ENCODE results near the gene DOLK. TPM values are rescaled to one million over a fixed set of nuclear protein-coding genes. Genes with fewer than 3 reads are reported as not detected.
"Not testable (repeated sequence)": the region's sequence is repeated elsewhere in the genome, so short reads cannot be mapped to it uniquely, and the experiment has no call there.

DOLK gene
- total RNA-seq, 4 donors from 2014 or later: 6.5 to 11.8 (median 6.6) TPM

- Histone ChIP-seq H3K4me1 (peaks cover 18 to 20% of the 10 kb centered on the region in 2 donors), H3K27me3 (no peaks in the 10 kb centered on the region), H3K4me3 (peak overlapping the region; percentile 67 to 98 (median 94)), H3K9me3 (no peaks in the 10 kb centered on the region), H3K36me3 (peaks cover 0 to 27% of the 10 kb centered on the region in 2 donors), H3K27ac (peak overlapping the region; percentile 88 to 100 (median 97))
- peak; percentile 25 to 44 for ATAC-seq
- in situ Hi-C loops (cut with MboI; ENCODE audit: low sequenced_read_pairs in 4 of 4) (no loop called here), intact Hi-C loops (cut with DNase I; ENCODE audit: low total_unique reads) (loop anchor here (2.0 to 5.0 kb wide), 2 partner anchors 64 to 90 kb away; partner anchors contain the start of genes LRRC8A and MIGA2)
- no peak for DNase-seq
- no peak for TF ChIP-seq CTCF (IDR thresholded peaks at IDR 0.05 in 4 of 5, conservative IDR thresholded peaks at IDR 0.05 in 1 of 5)
- TF ChIP-seq POLR2A (IDR thresholded peaks at IDR 0.05): no peak
These were observed 201 bp downstream of the DOLK start for GRCh38 chr9:128947277-128947526.

GRCh38 chr9:128946571-128947276 is 679 bp downstream of the DOLK start:
- H3K4me1 ChIP-seq: peaks cover 18 to 20% of the 10 kb centered on the region in 2 donors
- H3K4me3 ChIP-seq: peak overlapping the region; percentile 67 to 98 (median 94)
- H3K27me3 ChIP-seq: no peaks in the 10 kb centered on the region
- intact Hi-C loops (cut with DNase I; ENCODE audit: low total_unique reads): loop anchor here (2.0 to 5.0 kb wide), 2 partner anchors 64 to 91 kb away; partner anchors contain the start of genes LRRC8A and MIGA2
- peak overlapping the region; percentile 88 to 100 (median 97) for H3K27ac ChIP-seq
- TF ChIP-seq POLR2A (IDR thresholded peaks at IDR 0.05): no peak
- TF ChIP-seq CTCF (IDR thresholded peaks at IDR 0.05 in 4 of 5, conservative IDR thresholded peaks at IDR 0.05 in 1 of 5): no peak
- in situ Hi-C loops (cut with MboI; ENCODE audit: low sequenced_read_pairs in 4 of 4): no loop called here
- no peaks in the 10 kb centered on the region for H3K9me3 ChIP-seq
- ATAC-seq: peak in 1 of 2 donors; percentile 34
- peak in 1 of 2 donors; percentile 28 for DNase-seq
- peaks cover 0 to 23% of the 10 kb centered on the region in 2 donors for H3K36me3 ChIP-seq

- intact Hi-C loops (cut with DNase I; ENCODE audit: low total_unique reads) (loop anchor here (2.0 to 5.0 kb wide), 2 partner anchors 63 to 91 kb away; partner anchors contain the start of genes LRRC8A and MIGA2), in situ Hi-C loops (cut with MboI; ENCODE audit: low sequenced_read_pairs in 4 of 4) (no loop called here)
- H3K4me3 ChIP-seq: peak overlapping the region in 2 of 4 donors; percentile 96 to 98
- H3K36me3 ChIP-seq: peaks cover 0 to 20% of the 10 kb centered on the region in 2 donors
- H3K9me3 ChIP-seq: no peaks in the 10 kb centered on the region
- DNase-seq: no peak
- no peaks in the 10 kb centered on the region for H3K27me3 ChIP-seq
- no peak for ATAC-seq
- TF ChIP-seq POLR2A (IDR thresholded peaks at IDR 0.05) (no peak), CTCF (IDR thresholded peaks at IDR 0.05 in 4 of 5, conservative IDR thresholded peaks at IDR 0.05 in 1 of 5) (no peak)
- peak overlapping the region in 3 of 4 donors; percentile 97 to 100 (median 97) for H3K27ac ChIP-seq
- peaks cover 18 to 20% of the 10 kb centered on the region in 2 donors for H3K4me1 ChIP-seq
These were observed 1.5 kb downstream of the DOLK start for GRCh38 chr9:128945798-128946501.

- H3K36me3 ChIP-seq; H3K9me3 ChIP-seq; in situ Hi-C loops (cut with MboI; ENCODE audit: low sequenced_read_pairs in 4 of 4); ATAC-seq; DNase-seq; H3K4me3 ChIP-seq; H3K27ac ChIP-seq; H3K27me3 ChIP-seq: not testable (repeated sequence)
- intact Hi-C loops (cut with DNase I; ENCODE audit: low total_unique reads): loop anchor here (5.0 kb wide), 1 partner anchor 92 kb away; the partner anchor contains the start of gene MIGA2
- H3K4me1 ChIP-seq: peaks cover 18 to 20% of the 10 kb centered on the region in 2 donors
These were observed 2.4 kb downstream of the DOLK start for GRCh38 chr9:128944966-128945365.
